Natural killer cell treated with Interleukin-12 subunit alpha and Interleukin-12 subunit beta and Interleukin-15 and Interleukin-18, amount 100 ng/mL, for 72 hours (primary cell): ENCODE measurements around the gene GFPT1. TPM values are rescaled to one million over a fixed set of nuclear protein-coding genes. Genes with fewer than 3 reads are reported as not detected.
A peak's percentile ranks its signal among the peaks of the same experiment; 100 is the strongest.

Source experiments
- ATAC-seq, 2 donors: fragments of 150-1000 bp; cut with Tn5 transposase in 1 of 2; sonication (Bioruptor Pico), chemical (Tn5 transposase) in 1 of 2; 2 replicates each; pipeline ENCODE4 v1.10.0; 2021
- DNase-seq: peaks from one replicate; pipeline ENCODE4 v3.0.0; 2022; ENCODE audit warnings: low spot score
- H3K27ac Mint-ChIP-seq, 2 donors: 1 replicate in 1 of 2; 2 replicates in 1 of 2; pipeline ENCODE4 v1.8.0; 2022; ENCODE audit warnings: mixed read lengths in 2 of 2, mild to moderate bottlenecking in 1 of 2, moderate library complexity in 1 of 2
- H3K27me3 Mint-ChIP-seq, 2 donors: 1 replicate in 1 of 2; 2 replicates in 1 of 2; pipeline ENCODE4 v1.8.0; 2022; ENCODE audit warnings: mixed read lengths in 2 of 2
- H3K36me3 Mint-ChIP-seq: one replicate; pipeline ENCODE4 v1.8.0; 2022; ENCODE audit warnings: mixed read lengths
- H3K4me1 Mint-ChIP-seq, 2 donors: 1 replicate in 1 of 2; 2 replicates in 1 of 2; pipeline ENCODE4 v1.8.0; 2022; ENCODE audit warnings: low read depth in 2 of 2, mixed read lengths in 2 of 2, mild to moderate bottlenecking in 1 of 2
- H3K4me3 Mint-ChIP-seq: one replicate; pipeline ENCODE4 v1.8.0; 2022; ENCODE audit warnings: mixed read lengths
- H3K9me3 Mint-ChIP-seq: 2 replicates; pipeline ENCODE4 v1.8.0; 2022; ENCODE audit warnings: mixed read lengths
- total RNA-seq, 2 donors: library from RNA; stranded (reverse); gene quantifications; one replicate each; pipeline ENCODE4 v1.2.3, GENCODE V29; 2022

Gene GFPT1
- total RNA-seq, 2 donors from 2014 or later, result 46.7 to 50.5 TPM

DNA sequence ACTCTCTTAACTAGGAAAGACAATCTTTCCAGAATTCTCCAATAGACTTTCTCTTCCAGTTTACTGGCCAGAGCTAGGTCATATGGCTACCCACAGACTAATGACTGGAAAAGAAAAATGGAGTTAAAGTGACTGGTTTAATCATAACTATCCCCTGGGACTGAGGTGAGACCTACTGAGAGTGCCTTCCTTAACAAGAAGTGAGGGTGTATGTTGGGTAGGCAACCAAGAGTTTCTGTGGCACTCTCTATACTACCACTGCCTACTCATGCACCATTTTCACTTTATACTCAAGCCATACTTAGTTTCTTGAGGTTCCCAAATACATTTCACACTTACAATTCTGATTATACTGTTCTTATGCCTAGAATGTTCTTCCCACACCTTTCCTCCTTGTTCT lies 6.9 kb upstream of the GFPT1 start:
- no peaks in the 10 kb centered on the region for H3K9me3 Mint-ChIP-seq
- DNase-seq, result no peak

DNA sequence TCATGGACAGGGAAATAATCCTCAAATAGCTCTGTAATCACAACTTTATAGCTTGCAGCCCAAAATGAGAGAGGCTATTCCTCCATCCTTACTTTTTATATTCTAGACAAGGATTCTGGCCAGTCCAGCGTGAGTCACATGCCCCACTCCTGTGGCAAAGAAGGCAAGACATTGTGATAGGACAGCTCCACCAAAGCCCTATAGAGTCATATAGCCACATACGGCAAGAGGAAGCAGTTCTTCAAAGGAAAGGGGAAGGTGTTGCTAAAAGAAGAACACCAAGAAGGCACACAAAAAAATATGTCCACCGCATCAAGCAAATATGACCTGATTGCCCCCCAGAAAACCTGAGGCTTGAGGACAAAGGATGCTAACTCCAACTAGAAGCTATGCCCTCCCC lies 3.4 kb upstream of the GFPT1 start:
- H3K4me1 Mint-ChIP-seq, result peaks cover 8 to 9% of the 10 kb centered on the region in 2 donors
- H3K36me3 Mint-ChIP-seq, result peaks cover 7% of the 10 kb centered on the region
- no peaks in the 10 kb centered on the region for H3K9me3 Mint-ChIP-seq
- no peak overlapping the region for H3K27ac Mint-ChIP-seq
- DNase-seq, result no peak
- H3K4me3 Mint-ChIP-seq, result no peak overlapping the region
- H3K27me3 Mint-ChIP-seq, result no peaks in the 10 kb centered on the region
- no peak for ATAC-seq

More for the DNA sequence above, 6.9 kb upstream of the GFPT1 start:
- no peak overlapping the region for H3K27ac Mint-ChIP-seq
- ATAC-seq, result no peak
- no peak overlapping the region for H3K4me3 Mint-ChIP-seq
- peaks cover 7% of the 10 kb centered on the region for H3K36me3 Mint-ChIP-seq
- H3K4me1 Mint-ChIP-seq, result no peaks in the 10 kb centered on the region
- H3K27me3 Mint-ChIP-seq, result no peaks in the 10 kb centered on the region

DNA sequence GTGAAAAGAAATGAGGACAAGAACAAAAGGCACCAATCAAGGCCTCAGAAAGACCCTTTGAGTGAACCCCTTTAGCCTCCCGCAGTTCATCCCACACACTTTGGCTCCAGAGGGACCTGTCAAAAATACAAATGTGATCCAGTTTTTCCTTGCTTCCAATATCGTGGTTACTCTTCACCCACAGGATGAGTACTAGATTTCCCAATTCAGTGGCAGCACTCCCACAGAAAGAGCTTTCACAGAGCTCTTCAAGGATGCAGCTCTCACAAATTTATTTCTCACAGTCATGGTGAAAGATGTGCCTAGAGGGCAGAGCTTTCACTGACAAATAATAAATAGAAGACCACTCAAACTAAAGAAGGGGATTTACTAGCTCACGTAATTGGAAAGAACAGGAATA lies 3.0 kb upstream of the GFPT1 start:
- H3K4me3 Mint-ChIP-seq, result no peak overlapping the region
- no peaks in the 10 kb centered on the region for H3K27me3 Mint-ChIP-seq
- H3K36me3 Mint-ChIP-seq, result peaks cover 7% of the 10 kb centered on the region
- H3K4me1 Mint-ChIP-seq, result peaks cover 8 to 9% of the 10 kb centered on the region in 2 donors
- no peaks in the 10 kb centered on the region for H3K9me3 Mint-ChIP-seq
- ATAC-seq (no peak), DNase-seq (no peak)
- no peak overlapping the region for H3K27ac Mint-ChIP-seq

DNA sequence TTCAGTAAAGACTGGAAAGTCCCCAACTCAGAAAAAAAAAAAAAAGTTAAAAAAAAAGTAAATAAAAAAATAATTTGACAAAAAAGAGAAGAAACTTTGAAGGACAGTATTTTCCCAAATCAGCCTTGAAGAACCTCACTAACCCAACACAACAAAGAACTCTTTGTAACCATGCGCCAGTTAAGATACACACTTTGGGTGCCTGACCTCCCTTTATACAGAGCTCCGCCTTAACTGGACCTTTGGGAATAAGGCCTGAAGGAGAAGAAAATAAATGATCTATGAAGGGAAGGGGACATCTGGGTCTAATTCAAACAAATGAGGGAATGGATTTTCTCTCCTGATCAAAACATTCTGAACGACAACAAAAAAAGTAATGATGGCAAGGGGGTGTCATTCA lies 2.2 kb upstream of the GFPT1 start:
- Mint-ChIP-seq H3K36me3 (no peaks in the 10 kb centered on the region), H3K4me1 (peaks cover 8 to 9% of the 10 kb centered on the region in 2 donors), H3K4me3 (no peak overlapping the region), H3K9me3 (no peaks in the 10 kb centered on the region), H3K27me3 (no peaks in the 10 kb centered on the region), H3K27ac (no peak overlapping the region)
- no peak for ATAC-seq
- no peak for DNase-seq

DNA sequence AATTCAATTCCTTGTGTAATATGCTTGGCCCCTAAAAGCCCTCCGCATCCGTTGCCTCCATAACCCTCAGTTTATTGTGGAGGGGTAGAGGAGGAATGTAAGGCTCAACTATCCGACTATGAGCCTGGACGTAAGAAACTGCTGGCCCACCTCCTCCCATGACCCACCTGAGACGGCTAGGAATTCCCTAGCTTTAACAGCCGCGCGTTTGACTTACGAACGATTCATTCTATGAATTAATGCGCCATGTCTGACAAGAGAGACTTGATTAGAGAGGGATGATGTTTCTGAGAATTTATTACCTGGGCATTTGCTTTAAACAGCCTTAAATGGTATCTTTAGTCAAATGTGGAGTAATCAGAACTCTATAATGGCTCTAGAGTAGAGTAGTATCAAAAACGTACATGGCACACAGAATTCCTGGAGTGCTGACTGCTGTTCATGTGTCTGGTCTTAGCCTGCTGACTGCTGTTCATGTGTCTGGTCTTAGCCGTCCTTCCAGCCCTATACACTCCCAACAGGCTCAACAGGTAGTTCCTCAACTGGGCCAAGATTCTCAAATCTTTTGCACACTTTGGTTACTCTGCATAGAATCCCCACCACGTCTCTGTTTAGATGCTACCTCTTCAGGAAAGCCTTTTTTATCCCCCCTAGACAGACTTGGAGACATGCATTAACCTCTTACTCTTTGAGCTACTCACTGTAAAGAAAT lies 899 bp upstream of the GFPT1 start:
- DNase-seq, result no peak
- Mint-ChIP-seq H3K9me3 (no peaks in the 10 kb centered on the region), H3K27me3 (no peaks in the 10 kb centered on the region)

DNA sequence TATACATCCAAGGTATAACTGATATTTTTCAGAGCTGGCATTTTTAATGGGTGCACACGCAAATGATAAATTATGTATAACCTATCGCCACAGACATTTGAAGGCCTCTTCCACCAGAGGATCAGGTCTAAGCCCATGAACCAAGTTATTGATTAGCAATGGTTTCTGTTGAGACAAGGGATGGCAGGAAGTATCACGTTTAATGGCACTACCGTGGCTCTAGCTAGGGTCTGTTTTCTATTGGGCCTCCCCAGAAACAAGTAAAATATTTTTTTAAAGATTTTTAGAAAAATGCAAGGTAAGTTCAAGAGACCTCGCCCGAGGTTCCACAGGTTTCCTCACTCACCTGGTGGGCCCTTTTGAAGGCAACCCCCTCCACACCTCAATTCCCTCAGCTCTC lies 667 bp downstream of the GFPT1 start:
- Mint-ChIP-seq H3K27me3 (no peaks in the 10 kb centered on the region), H3K27ac (peak overlapping the region; percentile 42 to 79), H3K4me3 (peak overlapping the region; percentile 95), H3K9me3 (no peaks in the 10 kb centered on the region), H3K36me3 (peaks cover 7% of the 10 kb centered on the region), H3K4me1 (peaks cover 20 to 22% of the 10 kb centered on the region in 2 donors)
- DNase-seq, result no peak
- no peak for ATAC-seq

More for the DNA sequence above, 899 bp upstream of the GFPT1 start:
- Mint-ChIP-seq H3K4me3 (peak overlapping the region; percentile 95), H3K4me1 (peaks cover 12 to 13% of the 10 kb centered on the region in 2 donors), H3K36me3 (no peaks in the 10 kb centered on the region), H3K27ac (peak overlapping the region; percentile 42 to 79)
- ATAC-seq, result no peak

DNA sequence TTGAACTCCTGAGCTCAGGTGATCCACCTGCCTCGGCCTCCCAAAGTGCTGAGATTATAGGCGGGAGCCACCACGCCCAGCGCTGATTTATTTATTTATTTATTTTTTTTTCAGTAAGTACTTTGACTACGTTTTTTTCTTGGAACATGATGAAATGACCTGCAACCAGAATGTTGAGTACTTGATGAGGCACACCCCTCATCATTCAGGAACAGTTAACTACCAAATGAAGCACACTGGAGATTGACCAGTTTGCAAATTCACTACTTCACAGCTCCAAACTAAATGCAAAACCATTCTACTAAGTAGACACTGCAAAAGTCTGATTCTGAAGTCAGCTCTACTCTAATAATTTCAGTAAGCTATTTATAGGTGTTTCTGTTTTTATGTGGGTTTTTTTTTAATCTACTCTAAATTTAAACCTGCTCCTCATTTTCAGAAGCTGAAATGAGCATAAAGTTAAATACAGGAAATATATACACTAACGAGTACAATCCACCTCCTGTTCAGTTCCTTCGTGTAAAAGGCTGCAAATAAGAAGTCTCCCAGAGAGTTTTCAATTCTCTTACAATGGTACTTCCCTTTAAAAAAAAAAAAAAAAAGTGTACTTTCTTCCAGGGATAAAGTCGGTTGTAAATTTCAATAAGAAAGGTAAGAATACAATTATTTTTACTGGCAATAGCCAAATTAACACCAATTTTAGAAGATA lies 1.4 kb downstream of the GFPT1 start:
- H3K9me3 Mint-ChIP-seq, result no peaks in the 10 kb centered on the region
- H3K27me3 Mint-ChIP-seq, result no peaks in the 10 kb centered on the region
- H3K27ac Mint-ChIP-seq, result peak overlapping the region; percentile 42 to 79
- peaks cover 24 to 25% of the 10 kb centered on the region in 2 donors for H3K4me1 Mint-ChIP-seq
- H3K36me3 Mint-ChIP-seq, result peaks cover 9% of the 10 kb centered on the region
- ATAC-seq (no peak), DNase-seq (no peak)
- peak overlapping the region; percentile 95 for H3K4me3 Mint-ChIP-seq

DNA sequence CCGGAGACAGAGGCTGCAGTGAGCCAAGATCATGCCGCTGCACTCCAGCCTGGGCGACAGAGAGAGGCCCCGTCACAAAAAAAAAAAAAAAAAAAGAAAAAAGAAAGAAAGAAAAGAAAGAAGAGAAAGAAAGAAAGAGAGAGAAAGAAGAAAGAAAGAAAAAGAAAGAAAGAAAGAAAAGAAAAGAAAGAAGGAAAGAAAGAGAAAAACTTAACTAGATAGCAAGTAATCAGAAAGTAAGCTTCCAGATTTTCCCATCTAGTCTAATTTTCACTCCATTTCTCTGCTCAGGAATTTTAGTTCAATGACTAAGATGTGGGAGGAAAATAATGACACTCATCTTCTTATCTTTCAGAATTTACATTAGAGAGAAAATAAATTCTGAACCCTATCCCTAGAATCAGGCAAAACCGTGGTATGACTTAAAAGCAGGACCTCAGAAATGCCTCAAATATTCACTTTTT lies 2.4 kb downstream of the GFPT1 start:
- Mint-ChIP-seq H3K4me3 (no peak overlapping the region), H3K36me3 (peaks cover 12% of the 10 kb centered on the region), H3K27ac (no peak overlapping the region), H3K27me3 (no peaks in the 10 kb centered on the region), H3K9me3 (no peaks in the 10 kb centered on the region), H3K4me1 (peaks cover 28% of the 10 kb centered on the region in 2 donors)
- ATAC-seq, result no peak
- no peak for DNase-seq

DNA sequence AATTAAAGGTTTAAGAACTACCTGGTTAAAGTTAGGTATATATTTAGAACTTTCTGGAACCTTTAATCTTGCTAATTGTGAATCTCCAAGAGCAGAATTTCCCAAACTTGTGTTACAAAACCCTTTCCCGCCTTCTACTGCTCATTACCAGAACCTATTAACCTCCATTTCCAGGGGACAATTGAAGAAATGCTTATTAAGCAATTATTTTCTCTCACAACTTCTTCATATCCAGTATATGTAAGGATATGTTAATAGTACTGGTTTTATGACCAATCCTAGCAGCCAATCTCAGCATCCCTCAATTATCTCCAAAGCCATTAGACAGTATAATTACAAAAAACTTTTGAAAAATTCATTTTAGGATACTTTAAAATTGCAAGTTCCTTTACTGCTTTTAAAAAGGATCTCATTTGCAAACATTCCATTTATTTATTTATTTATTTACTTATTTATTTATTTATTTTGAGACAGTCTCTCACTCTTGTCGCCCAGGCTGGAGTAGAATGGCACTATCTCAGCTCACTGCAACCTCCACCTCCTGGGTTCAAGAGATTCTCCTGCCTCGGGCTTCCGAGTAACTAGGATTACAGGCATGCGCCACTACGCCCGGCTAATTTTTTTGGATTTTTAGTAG lies 3.7 kb downstream of the GFPT1 start:
- no peak overlapping the region for H3K4me3 Mint-ChIP-seq
- H3K36me3 Mint-ChIP-seq, result peaks cover 12% of the 10 kb centered on the region
- no peaks in the 10 kb centered on the region for H3K27me3 Mint-ChIP-seq
- H3K9me3 Mint-ChIP-seq, result no peaks in the 10 kb centered on the region
- peak overlapping the region in 1 of 2 donors; percentile 4 for H3K27ac Mint-ChIP-seq
- H3K4me1 Mint-ChIP-seq, result peaks cover 28% of the 10 kb centered on the region in 2 donors
- ATAC-seq (no peak), DNase-seq (no peak)

DNA sequence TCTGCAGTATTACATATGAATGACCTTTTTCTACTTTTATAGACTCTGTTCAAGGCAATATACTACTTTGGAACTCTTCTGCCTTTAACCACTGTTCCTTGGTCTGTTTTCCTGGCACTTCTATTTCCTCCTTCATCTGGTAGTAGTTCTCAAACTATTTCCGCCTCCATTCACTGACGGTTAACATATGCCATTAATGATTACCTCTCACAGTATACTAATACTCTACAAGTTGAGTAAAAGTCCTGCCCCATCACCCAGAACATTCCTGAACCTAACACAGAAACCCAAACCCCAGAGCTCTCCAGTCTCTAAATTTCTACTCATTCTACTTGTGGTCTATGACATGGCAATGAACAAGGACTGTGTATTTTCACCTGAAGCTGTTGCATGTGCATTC lies 4.5 kb downstream of the GFPT1 start:
- H3K4me3 Mint-ChIP-seq, result peak overlapping the region; percentile 2
- H3K4me1 Mint-ChIP-seq, result peaks cover 28 to 30% of the 10 kb centered on the region in 2 donors
- H3K27ac Mint-ChIP-seq, result peak overlapping the region in 1 of 2 donors; percentile 4
- no peak for DNase-seq
- no peaks in the 10 kb centered on the region for H3K27me3 Mint-ChIP-seq
- H3K36me3 Mint-ChIP-seq, result peaks cover 12% of the 10 kb centered on the region
- ATAC-seq, result no peak
- no peaks in the 10 kb centered on the region for H3K9me3 Mint-ChIP-seq

DNA sequence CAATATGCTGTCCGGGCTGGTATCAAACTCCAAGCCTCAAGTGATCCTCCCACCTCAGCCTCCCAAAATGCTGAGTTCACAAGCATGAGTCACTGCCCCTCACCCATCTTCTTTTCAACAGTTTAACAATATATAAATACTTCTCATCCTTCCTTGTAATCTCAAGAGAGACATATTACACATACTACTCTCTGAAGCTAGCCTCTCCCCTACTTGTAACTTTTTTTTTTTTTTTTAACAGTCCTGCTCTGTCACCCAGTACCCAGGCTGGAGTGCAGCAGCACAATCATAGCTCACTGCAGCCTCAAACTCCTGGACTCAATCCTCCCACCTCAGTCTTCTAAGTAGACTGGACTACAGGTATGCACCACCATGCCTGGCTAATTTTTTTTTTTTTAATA lies 5.7 kb downstream of the GFPT1 start:
- H3K4me1 Mint-ChIP-seq, result peaks cover 26 to 28% of the 10 kb centered on the region in 2 donors

DNA sequence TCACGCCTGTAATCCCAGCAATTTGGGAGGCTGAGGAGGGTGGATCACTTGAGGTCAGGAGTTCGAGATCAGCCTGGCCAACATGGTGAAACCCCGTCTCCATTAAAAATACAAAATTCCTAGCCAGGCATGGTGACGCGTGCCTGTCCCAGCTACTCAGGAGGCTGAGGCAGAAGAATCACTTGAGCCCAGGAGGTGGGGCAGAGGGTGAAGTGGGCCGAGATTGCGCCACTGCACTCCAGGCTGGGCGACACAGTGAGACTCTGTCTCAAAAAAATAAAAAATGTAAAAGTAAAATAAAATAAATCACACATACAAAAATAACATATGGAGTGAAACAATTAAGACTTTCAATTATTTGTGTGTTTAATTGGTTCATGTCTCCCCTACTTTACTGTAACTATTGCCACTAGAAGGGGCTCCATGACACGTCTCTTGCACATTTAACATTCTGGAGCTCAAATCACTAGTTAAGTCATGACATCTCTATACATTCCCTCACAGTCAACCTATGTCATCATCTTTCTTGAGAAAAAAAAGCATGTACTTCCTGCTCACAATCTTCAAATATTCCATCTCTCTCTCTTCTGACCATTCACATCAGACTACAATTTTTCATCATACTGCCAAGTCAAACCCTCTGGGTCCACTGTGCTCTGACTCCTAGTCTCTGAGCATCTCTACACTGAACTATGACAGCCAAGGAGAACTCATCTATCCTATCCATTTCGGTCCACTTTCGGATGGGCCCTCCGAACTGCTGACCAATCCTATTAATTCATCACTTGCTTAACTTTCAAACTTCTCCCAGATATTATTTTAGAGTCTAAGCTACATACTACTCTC lies 6.7 kb downstream of the GFPT1 start:
- no peak for ATAC-seq
- no peaks in the 10 kb centered on the region for H3K9me3 Mint-ChIP-seq

More for the DNA sequence above, 5.7 kb downstream of the GFPT1 start:
- ATAC-seq (peak in 1 of 2 donors; percentile 60), DNase-seq (no peak)
- H3K27me3 Mint-ChIP-seq, result no peaks in the 10 kb centered on the region
- peak overlapping the region; percentile 13 to 70 for H3K27ac Mint-ChIP-seq
- no peaks in the 10 kb centered on the region for H3K9me3 Mint-ChIP-seq
- H3K36me3 Mint-ChIP-seq, result peaks cover 12% of the 10 kb centered on the region
- H3K4me3 Mint-ChIP-seq, result no peak overlapping the region

DNA sequence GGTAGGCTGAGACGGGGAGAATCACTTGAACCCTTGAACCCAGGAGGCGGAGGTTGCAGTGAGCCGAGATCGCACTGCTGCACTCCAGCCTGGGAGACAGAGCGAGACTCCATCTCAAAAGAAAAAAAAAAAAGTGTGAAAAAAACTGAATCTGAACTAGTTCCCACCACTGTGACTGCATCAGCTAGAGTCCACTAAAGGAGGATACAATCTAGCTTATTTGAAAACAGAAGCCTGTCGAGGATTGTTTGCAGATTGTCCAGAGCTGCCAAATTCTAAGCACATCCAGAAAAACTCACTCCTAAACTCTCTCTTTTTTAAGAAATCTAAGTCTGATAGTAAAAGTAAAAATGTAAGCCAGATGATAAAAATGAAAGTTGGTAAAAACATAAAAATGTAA lies 10.6 kb downstream of the GFPT1 start:
- no peaks in the 10 kb centered on the region for H3K9me3 Mint-ChIP-seq
- no peak overlapping the region for H3K4me3 Mint-ChIP-seq
- no peak for ATAC-seq
- H3K27me3 Mint-ChIP-seq, result no peaks in the 10 kb centered on the region
- peaks cover 16 to 18% of the 10 kb centered on the region in 2 donors for H3K4me1 Mint-ChIP-seq
- no peak for DNase-seq
- no peak overlapping the region for H3K27ac Mint-ChIP-seq
- peaks cover 5% of the 10 kb centered on the region for H3K36me3 Mint-ChIP-seq

More for the DNA sequence above, 6.7 kb downstream of the GFPT1 start:
- H3K4me3 Mint-ChIP-seq, result no peak overlapping the region
- H3K27me3 Mint-ChIP-seq, result no peaks in the 10 kb centered on the region
- peaks cover 28% of the 10 kb centered on the region in 2 donors for H3K4me1 Mint-ChIP-seq
- peaks cover 12% of the 10 kb centered on the region for H3K36me3 Mint-ChIP-seq
- DNase-seq, result no peak
- peak overlapping the region; percentile 2 to 70 for H3K27ac Mint-ChIP-seq
